ENCODE measurements around the gene IL3. TPM values are rescaled to one million over a fixed set of nuclear protein-coding genes. Genes with fewer than 3 reads are reported as not detected.
A peak's percentile ranks its signal among the peaks of the same experiment; 100 is the strongest.

IL3 gene
- total and polyA plus RNA-seq, 9 of the 15 experiments (the other 6 are each of a cell fraction or from before 2014, with no cell fraction given), result not detected

- TF ChIP-seq RNF219 (CRISPR knock-in tag; IDR thresholded peaks at IDR 0.05), result no peak
- TF ChIP-seq ZNF764 (CRISPR knock-in tag; IDR thresholded peaks at IDR 0.05; ENCODE audit: low read depth), result no peak
- no peak for TF ChIP-seq PHF8 (IDR thresholded peaks at IDR 0.05; ENCODE audit: borderline replicate concordance, low read length)
- no peak for TF ChIP-seq RFX5 (IDR thresholded peaks at IDR 0.05; ENCODE audit: low read depth, low read length)
- TF ChIP-seq ZNF354B (CRISPR knock-in tag; IDR thresholded peaks at IDR 0.05), result no peak
- no peak for TF ChIP-seq HNRNPK (IDR thresholded peaks at IDR 0.05; ENCODE audit: low read depth, low read length, poor library complexity, severe bottlenecking)
- TF ChIP-seq TAF1 (IDR thresholded peaks at IDR 0.05; ENCODE audit: control insufficient read depth, extremely low read depth, insufficient read depth, low read length, severe bottlenecking), result no peak
- no peak for TF ChIP-seq FOXM1 (IDR thresholded peaks at IDR 0.05; ENCODE audit: low read depth)
- no peak for TF ChIP-seq FOXM1 (CRISPR knock-in tag; IDR thresholded peaks at IDR 0.05; ENCODE audit: low read depth)
- TF ChIP-seq SRF (CRISPR knock-in tag; IDR thresholded peaks at IDR 0.05), result no peak
- no peak for TF ChIP-seq RFX7 (CRISPR knock-in tag; IDR thresholded peaks at IDR 0.05)
- TF ChIP-seq ZNF318 (IDR thresholded peaks at IDR 0.05; ENCODE audit: borderline replicate concordance in 1 of 2, low read depth in 1 of 2), result peak in 1 of 2 experiments; percentile 85; a peak in 1 of 4 replicates
- no peak for TF ChIP-seq CLOCK (CRISPR knock-in tag; IDR thresholded peaks at IDR 0.05; ENCODE audit: borderline replicate concordance)
Observed at GRCh38 chr5:132103332-132103951, 43.0 kb downstream of the IL3 start (continued).

Data from K562 (cell line).